NCI-H2081 (cell line): Measurements from ENCODE around the gene HOXB6.

Experiments
- DNase-seq, 2 experiments: peaks; one replicate each; lab custom pipeline; 2025; lab: John Stamatoyannopoulos, UW

HOXB6 gene

DNA sequence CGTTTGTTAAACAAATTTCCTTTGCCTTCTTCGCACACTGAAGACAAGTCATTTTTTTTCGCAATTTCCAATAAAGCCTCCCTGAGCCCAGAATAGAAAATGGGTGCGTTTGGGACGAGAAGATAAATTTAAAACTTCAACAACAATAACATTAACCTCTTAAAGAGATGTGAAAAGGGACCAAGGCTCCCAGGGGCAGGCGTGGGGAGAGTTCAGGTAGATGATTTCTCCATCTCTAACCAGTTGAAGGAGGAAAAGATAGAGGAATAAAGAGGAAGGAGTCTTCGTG is 25.4 kb downstream of the HOXB6 start:
- DNase-seq = no peak

DNA sequence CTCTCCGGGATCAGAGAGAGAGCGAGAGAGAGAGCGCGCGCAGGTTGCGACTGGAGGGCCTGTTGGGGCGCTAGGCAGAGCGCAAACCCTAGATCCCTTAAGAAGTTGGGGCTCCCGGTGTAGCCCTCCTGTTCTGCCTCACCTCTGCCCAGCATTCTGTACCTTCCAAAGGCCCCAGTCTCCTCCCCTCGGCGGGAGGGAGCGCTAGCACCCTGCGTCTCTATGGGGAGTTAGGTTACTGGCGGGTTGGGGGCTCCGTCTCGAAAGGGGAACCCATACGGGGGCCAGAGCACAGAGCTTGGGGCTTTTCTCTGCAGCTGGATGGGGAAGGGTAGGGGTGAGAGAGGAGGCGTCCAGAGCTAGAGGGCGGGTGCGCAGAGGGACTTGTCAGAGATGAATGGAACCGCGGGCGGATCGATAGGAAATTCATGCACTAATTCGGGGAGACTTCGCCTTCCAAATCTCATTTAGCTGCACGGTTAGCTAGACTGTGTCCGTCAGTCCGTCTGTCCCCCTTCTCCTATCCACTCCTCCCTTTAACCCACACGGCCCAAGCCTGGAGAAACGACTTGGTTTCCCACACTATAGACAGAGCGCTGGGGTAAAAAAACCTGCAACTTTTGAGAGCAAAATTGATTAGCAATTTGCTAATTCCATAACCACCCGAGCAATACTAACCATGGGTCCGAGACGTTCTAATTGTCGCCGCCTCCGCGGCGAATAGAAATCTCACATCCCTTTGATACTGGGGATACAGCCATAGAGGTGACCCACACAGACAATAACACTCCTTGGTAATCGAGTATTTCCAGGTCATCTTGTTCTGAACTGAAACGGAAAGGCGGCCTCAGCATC is 25.9 kb downstream of the HOXB6 start:
- peak in 1 of 2 experiments; percentile 59 for DNase-seq

DNA sequence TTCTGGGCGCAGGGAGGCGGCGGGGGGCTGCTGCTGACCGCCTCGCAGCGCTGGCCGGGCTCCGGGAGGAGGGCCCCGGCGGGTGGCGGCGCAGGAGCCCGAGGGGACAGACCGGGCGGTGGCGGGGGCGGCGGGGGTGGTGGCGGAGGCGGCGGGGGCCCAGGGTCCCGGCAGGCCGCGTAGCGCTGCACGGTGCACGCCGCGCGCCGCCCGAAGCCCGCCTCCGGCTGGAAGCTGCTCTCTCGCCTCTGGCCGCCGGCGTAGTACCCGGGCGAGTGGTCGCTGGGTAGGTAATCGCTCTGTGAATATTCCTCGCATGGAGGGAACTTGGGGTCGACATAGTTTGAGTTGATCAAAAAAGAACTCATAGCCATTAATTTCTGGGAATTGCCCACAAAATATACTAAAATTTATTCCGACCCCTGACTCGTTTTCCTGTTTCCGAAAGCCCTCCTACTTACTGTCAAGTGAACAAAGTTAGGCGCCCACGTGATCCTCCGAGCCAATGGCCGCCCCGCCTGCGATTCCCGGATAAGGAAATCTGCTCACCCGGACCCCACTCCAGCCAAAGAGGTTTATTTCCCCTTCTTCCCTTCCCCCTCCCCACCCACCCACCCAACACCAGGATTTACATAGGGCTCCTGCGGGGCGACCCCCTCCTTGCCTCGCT is 26.7 kb downstream of the HOXB6 start, which contains the start of gene HOXB4:
Gene HOXB4, minus strand, starts transcription at position 405 of the 670 bp plus-strand sequence. Its CDS starts 31 bp downstream, at position 374.
- peak; percentile 86 to 93 for DNase-seq

DNA sequence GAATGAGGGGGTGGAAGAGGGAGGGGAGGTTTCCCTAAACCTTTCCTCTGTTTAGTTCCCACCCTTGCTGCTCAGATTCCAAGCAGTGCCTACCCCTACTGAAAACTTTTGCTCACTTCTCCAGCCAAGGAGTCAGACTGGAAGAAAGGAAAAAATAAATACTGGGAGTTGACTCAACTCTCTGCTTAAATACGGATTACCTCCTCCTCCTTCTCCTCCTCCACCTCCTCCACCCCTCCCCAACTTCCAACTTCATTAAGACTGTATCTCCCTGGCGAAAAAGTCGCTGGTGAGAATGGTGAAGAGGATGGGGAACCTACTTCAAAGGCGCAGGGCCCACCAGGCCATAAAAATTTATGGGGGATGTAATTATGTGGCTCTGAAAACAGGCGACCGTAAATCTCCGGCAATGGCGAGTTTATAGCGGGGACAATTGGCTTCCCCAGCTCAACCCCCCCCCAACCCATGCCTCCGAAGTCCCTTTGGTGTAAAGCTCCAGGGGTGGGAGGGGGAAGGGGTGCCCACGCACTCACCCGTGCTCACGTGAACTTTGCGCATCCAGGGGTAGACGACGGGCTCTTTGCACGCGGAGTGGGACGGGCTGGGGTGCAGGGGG is 27.3 kb downstream of the HOXB6 start:
- DNase-seq = peak in 1 of 2 experiments; percentile 43

DNA sequence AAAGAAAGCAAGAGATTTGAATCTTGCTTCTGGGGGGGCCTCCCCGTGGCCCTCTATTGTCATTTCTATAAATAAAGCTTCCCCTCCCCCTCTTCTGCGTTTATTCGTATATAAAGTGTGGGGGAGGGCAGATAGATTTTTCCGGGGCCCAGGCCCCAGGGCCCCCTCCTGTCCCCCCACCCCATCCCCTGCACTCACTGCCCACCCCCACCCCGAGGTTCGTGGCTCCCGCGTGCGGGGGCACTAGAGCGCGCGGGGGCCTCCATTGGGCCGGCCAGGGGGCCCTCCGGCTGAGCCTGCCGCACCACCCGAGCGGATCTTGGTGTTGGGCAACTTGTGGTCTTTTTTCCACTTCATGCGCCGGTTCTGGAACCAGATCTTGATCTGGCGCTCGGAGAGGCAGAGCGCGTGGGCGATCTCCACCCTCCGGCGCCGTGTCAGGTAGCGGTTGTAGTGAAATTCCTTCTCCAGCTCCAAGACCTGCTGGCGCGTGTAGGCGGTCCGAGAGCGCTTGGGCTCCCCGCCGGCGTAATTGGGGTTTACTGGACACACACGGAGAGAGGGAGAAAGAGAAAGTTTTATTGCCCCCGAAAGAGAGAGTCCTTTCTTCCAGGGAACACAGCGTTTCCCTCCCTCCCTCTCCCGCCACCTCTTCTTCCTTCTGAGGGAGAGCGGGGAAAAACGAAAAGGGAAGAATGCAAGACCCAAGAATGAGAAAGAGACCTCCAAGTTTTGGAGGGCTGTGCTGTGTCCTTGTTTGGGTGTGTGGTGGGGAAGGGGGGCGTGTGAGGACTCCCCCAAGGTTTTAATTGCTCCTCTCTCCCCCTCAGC is 28.1 kb downstream of the HOXB6 start:
- DNase-seq = peak in 1 of 2 experiments; percentile 52

DNA sequence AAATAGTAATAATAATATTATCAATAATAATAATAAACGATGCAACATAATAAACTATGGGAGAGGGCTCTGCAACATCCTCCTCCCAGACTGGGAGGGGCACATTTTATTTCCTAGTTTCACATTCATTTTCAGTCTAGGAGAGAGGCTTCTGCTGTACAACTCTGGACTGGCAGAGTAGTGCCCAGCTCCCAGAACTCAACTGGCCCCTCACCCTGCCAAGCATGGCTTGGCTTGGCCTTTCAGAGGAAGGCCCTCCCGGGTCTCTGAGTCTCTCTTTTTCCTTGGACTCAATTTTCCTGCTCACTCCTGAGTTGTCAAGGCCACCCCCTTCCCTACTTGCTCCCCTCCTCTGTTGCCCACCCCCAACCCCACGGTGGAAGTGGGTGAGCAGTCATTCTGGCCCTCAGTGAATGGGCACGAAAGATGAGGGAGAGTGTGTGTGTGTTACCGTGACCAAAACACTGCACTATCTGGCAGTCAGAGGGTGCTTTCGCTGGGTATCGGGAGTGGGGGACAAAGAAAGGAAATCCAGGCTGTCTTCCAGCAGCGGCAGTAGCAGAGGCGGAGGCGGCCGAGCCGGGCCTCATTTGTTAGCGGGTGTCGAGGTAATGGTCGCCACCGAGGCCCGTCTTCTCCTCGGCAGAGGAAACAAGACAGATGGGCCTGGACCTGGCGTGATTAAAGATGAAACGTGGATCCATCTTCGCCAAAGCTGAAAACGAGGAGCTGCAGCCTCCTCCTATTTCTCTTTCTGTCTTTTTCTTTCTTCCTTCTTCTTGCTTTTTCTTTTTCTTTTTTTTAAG is 28.9 kb downstream of the HOXB6 start:
- no peak for DNase-seq

GRCh38 chr17:48575066-48575582 is 29.7 kb downstream of the HOXB6 start:
- peak in 1 of 2 experiments; percentile 65 for DNase-seq

DNA sequence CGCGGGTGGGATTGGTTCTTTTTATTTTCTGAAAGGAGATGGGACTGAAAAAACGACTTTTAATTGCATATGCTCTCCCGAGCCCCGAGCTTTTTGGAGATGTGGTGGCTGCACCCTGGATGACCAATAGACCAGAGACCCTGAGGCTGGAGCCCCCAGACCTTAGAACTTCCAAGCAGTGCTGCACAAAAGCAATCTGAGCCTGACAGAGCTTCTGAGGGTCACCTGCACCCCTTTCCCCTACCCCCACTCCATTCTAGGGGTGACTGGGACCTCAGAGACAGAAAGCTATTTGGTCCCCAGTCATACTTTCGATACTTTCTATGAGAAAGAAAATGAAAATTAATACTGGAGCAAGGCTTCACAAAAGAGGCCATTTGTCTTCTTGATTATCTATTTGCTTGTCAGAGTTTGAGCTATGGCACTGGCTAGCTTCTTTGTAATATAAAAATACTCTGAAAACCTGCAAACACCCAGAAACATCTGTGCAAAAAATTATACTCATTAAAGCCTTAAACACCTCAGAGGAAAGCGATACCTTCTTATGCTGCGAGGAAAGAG is 30.2 kb downstream of the HOXB6 start:
- no peak for DNase-seq

GRCh38 chr17:48571826-48572417 is 32.9 kb downstream of the HOXB6 start:
- DNase-seq = no peak

DNA sequence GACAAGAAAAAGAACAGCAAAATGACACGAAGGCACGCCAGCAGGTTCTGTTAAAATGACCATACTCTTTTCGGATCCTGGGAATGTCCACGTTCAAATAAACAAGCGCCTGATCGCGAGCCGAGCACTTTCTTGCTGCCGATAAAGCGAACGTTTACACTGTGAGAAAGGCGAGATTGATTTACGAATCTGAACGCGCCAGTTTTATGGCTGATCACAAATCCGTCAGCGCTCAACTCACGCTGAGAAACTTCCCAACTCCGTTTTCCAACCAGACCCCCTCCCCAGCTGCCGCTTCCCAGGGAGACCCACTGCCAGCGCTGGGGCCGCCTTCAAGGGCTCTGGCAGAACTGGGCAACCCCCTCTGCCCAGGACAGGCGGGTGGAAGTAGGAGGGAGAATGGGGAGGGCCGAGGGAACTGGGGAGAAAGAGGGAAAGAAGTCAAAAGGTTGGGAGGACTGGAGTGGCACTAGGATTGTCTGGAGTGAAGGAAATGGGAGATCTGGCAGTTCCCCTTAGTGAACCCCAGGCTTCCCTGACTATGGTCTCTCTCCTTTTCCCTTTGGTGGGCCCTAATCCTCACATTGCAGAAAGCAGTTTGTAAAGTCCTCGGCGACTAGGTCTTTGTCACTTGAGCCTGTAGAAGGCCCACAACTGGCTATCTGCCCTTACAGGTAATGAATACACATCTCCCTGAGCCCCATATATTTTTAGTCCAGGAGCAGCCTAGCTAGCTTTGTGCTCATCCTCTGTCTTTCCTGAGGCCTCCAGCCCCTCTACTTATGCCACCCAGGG is 33.6 kb downstream of the HOXB6 start:
- DNase-seq = no peak

DNA sequence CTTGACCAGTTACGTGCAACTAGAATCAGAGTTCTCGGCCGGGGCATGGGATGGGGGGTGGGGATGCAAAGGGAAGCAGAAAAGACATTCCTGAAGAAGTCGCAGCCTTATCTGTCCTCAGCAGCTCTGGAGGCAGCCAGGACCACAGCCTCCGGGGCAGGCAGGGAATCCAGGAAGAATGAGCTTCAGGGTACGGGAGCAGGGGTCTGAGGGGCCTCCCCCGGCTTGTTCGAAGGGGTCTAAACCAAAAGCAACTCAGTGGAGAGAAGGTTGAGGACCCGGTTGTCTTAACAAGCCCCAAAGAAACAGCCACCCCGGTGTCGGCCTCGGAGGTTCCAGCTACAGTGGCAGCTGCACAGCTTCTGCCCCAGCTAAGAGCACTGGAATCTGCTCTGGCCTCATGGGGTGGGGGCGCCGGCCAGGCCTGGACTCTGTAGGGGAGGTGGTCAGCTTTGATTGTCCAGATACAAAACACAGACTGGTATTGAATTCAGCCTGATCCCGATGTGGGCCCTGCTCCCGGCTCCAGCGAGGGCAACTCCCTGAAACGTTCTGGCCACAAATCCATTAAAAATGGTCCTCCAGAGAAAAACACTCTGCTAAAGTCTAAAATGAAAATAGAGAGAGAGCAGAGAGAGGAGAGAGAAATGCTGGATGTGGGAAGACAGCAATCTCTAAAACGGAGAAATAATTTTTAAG is 34.3 kb downstream of the HOXB6 start:
- no peak for DNase-seq

DNA sequence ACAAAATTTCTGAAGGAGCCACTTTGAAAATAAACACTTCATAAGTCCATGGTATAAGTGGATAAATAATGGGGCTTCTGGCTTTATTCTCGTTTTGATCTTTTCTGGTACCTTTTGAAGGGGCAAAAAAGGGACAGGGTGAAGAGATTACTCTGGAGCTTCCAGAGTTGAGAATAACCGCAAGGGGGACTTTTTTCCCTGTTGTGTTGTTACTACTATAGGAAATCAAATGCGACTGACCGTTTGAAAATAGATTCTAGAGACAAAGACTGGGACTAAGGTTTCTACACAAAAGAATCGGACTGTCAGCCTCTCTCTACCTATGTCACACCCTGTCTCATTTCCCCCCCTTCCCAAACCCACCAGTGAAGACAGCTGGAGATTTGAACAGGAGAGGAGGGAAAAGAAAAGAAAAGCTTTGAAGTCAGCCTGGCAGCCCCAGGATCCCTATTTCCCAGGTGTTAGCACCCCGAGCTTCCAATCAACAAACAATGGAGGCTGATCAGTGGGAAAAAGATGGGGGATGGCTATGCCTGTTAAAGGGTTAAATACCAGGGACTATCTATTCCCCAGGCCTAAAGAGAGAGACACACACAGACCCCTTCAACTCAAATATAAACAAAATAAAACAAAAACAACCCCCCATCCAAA is 35.0 kb downstream of the HOXB6 start:
- DNase-seq = no peak

- no peak for DNase-seq
Measured at GRCh38 chr17:48569240-48569582, 35.6 kb downstream of the HOXB6 start.

DNA sequence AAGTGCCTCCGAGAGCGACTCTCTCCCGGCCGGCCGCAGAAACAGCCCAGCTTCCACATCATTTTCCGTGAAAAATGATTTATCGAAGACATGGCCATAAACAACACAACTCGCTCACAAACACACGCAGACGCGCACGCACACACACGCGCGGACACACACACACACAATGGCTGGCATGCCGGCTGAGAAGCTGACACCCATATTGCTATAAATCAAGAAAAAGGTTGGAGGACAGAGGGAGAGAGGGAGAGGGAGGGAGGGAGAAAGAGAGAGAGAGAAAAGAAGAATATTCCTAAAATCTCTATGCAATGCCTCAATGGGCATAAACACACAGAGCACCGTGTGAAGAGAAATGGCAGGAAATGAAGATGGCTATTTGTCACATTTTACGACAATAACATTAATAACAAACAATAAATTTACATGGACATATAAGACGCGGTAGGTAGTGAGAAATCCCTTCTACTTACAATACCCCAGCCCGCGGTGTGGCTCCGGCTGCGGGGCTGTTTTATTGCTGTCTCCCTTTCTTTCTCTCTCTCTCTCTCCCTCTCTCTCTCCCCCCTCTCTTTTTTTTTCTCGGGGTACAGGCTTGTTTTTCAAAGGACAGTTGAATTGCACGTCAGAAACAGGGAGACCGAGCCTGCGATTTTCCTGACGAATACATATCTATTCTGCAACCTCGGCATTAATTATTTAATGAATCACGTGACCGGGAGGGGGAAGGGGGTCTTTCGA is 36.1 kb downstream of the HOXB6 start:
- no peak for DNase-seq

GRCh38 chr17:48567646-48568354 is 37.0 kb downstream of the HOXB6 start:
- no peak for DNase-seq

DNA sequence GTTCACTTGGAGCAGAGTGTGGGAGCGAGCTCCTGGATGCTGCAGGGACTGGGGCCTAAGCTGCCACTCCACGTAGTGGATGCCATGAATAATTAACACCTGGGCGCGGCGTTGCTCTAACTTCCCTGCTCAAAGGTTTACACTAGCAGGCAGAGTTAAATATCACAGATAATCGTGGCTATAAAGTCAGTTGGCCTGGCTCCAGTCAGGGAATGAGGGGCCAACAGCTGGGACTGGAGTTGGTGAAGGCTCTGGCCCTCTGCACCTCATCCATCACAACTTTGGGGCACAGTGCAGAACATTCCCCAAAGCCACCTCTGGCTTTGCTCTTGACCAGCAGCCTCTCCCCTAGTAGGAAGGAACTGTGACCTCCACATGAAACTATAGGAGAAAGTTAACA is 37.6 kb downstream of the HOXB6 start:
- no peak for DNase-seq

DNA sequence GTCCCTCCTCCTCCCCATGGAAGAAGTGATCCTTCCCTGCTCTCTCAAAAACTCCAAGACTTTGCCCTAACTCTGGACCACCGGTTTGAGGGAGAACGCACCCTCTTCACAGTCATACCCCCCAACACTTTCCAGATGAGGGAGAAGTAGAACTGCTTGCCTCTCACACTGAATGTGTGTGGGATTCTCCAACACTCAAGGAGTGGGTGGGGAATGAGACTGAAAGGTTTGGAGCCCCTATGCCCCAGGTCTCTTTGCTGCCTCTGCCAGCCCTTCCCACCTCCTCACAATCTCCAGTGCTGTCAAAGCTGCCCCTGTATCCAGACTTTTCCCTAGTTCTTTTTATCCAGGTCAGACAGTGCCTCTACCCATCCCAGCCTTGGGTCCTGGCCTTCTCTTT is 38.1 kb downstream of the HOXB6 start:
- DNase-seq = no peak
